GM12864 (cell line): ENCODE results near the gene SULF2.
"Not testable (repeated sequence)": the region's sequence is repeated elsewhere in the genome, so short reads cannot be mapped to it uniquely, and the experiment has no call there.

Experiments
- DNase-seq: peaks from one replicate; pipeline ENCODE4 v3.0.0-alpha.2; 2011; ENCODE audit warnings: low read depth
- H3K4me3 ChIP-seq: 2 replicates; pipeline ENCODE4 v1.5.1; 2011; ENCODE audit warnings: mild to moderate bottlenecking, low read depth, low read length, control low read depth
- TF ChIP-seq, protein P1 (sequence below): IDR thresholded peaks from 2 replicates; pipeline ENCODE4 v1.5.1; 2011; ENCODE audit warnings: low read depth, mild to moderate bottlenecking, moderate library complexity, low read length, control low read depth, inconsistent platforms; ENCODE audit errors: missing control alignments

SULF2 gene

DNA sequence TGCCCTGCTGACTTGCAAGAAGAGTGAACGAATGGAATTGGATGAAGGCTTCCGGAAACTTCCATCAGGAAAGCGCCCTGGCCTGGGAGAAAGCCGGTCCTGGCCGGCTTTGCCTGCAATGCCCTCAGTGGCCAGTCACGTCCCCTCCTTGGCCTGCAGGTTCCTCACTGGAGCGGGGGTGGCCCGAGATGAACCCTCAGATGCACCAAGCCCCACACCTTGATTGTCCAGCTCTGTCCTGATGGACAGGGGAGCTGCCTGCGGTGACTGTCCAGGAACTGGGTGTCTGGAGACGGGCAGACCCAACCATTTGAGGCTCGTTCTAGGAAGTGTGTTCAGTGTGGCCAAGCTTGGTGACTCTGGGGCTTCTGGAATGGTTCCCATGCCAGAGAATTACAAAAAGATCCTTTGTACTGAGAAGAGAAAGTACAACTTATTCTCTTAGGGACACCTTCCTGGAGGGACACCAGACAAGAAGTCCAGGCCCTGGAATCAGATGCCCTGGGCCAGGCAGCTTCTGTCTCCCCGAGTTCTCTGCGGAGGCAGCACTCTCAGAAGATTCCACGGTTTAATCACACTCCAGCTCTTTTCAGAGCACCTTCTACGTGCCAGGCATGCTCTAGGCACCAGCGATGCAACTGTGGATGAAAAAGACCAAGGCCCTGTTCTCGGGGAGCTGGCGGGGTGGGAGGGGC lies 17.1 kb upstream of the SULF2 start:
- TF ChIP-seq, protein P1, sequence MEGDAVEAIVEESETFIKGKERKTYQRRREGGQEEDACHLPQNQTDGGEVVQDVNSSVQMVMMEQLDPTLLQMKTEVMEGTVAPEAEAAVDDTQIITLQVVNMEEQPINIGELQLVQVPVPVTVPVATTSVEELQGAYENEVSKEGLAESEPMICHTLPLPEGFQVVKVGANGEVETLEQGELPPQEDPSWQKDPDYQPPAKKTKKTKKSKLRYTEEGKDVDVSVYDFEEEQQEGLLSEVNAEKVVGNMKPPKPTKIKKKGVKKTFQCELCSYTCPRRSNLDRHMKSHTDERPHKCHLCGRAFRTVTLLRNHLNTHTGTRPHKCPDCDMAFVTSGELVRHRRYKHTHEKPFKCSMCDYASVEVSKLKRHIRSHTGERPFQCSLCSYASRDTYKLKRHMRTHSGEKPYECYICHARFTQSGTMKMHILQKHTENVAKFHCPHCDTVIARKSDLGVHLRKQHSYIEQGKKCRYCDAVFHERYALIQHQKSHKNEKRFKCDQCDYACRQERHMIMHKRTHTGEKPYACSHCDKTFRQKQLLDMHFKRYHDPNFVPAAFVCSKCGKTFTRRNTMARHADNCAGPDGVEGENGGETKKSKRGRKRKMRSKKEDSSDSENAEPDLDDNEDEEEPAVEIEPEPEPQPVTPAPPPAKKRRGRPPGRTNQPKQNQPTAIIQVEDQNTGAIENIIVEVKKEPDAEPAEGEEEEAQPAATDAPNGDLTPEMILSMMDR: no peak
- no peak for DNase-seq
- no peak overlapping the region for H3K4me3 ChIP-seq

DNA sequence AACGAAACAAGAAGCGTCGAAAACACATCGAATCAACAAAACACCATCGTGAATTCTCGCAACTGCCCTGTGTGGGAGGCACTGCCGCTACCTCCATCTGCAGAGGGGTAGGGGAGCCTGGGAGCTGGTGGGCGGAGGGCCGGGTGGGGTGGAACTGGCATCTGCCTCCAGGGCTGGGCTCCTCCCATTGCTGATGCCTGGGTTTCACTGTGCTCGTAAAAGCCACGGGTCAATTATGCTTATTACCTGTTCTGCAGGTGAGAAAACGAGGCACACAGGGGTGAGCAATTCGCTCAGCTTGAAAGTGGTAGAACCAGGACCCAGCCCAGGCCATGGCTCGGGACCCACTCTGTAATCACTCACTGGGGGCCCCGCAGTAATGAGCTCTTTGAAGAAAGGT lies 16.5 kb upstream of the SULF2 start:
- TF ChIP-seq, protein P1: no peak
- DNase-seq: no peak
- H3K4me3 ChIP-seq: no peak overlapping the region

DNA sequence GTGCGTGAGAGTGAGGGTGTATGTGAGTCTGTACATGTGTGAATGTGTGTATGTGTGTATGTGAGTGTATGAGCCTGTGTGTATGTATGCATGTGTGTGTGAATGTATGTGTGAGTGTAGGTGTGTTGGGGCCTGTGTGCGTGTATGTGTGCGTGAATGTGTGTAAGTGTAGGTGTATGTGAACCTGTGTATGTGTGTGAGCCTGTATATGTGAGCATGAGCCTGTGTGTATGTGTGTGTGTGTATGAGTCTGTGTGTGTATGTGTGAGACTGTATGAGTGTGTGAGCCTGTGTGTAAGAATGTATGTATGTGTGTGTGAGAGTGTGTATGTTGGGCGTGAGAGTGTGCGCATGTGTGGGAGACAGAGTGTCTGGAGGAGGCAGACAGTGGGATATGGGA lies 15.8 kb upstream of the SULF2 start:
- DNase-seq: no peak
- TF ChIP-seq, protein P1: no peak
- H3K4me3 ChIP-seq: no peak overlapping the region

DNA sequence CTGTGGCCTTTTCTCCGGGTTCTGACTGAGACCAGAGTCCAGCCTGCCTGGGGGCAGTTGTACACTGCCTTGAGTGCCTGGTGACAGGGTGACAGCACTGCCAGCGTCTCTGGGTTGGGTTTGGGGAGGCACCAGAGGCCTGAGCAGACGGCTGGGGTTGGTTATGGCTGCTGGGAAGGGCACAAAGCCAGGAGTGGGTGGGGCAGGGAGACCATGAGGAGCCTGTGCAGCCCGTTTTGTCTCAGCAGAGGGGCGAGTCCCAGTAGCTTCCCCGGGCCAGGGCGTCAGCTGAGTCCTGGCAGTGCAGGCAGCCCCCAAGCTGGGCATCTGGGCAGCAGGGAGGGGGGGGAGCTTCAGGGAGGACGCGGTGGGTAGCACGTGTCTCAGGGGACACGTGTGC lies 15.3 kb upstream of the SULF2 start:
- DNase-seq: no peak
- TF ChIP-seq, protein P1: no peak
- no peak overlapping the region for H3K4me3 ChIP-seq

DNA sequence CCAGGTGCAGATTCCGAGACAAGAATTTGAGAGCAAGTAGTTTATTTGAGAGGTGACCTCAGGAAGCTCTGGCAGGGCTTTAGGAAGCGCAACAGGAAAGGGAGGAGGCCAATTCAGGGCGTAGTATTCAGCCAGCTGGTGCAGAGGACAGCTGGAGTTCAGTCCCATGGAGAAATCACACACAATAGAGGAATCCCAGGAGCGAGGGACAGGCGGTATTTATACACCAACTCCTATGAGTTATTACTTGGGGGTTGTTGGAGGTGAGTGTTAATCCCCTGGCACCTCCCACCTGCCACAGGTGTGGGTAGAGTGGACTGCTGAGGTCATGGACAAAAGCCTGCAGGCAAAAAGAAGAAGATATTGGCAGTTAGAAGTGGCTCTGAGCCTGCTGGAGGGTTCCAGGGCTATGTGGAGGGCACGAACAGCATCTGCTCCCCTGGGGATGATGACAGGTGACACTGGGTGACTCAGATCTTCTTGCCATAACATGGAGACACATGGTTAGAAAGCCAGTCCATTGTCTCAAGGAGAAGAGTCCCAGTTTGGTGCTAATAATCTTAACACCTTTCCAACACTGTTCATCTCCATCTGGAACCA lies 13.9 kb upstream of the SULF2 start:
- no peak overlapping the region for H3K4me3 ChIP-seq

DNA sequence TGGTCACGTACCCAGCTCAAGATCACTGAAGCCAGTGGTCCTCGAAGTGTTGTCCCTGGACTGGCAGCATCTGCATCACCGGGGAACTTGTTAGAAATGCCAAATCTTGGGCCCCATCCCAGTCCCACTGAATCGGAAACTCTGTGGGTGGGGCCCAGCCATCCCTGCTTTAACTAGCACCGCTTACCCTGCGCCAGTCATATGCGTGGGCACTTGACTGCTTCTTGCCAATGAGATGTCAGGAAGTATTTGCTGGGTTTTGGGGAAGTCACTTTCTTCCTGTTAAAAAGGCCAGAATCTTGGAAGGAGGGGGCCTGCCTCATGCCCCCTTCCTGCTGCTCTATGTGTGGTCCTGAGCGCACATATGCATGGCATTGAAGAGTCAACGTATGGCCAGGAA lies 11.7 kb upstream of the SULF2 start:
- DNase-seq: no peak
- TF ChIP-seq, protein P1: no peak
- H3K4me3 ChIP-seq: no peak overlapping the region

More for the DNA sequence above, 13.9 kb upstream of the SULF2 start:
- TF ChIP-seq, protein P1: no peak
- DNase-seq: no peak

DNA sequence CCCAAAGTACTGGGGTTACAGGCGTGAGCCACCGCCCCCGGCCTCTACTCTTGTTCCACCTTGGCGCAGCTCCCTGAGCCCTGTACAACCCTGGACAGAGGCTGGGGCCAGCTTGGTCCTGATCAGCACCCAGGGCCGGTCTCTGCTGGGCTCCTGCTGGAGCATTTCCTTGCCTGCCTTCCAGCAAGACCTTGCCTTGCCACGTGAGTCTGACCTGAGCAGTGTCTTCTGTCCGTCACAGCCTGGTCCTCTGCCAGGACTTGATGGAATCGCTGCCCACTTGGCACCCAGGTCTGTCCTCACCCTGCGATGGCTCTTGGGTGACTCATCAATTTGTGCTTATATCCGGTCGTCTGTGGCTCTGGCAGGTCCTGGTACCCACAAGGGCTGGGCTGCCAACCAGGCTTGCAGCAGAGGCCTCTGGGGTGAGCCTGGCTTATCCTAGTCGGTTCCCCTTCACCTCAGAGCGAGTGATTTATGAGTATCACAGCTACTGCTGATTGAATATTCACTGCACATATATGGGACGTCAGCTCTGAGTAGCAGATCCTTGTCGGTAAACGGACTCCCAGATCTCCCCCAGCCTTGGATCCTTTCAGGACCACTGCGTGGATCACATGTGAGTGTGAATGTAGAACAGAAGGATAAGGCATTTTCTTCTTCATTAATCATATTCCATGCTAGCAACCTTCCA lies 10.1 kb upstream of the SULF2 start:
- DNase-seq: no peak
- TF ChIP-seq, protein P1: no peak
- H3K4me3 ChIP-seq: no peak overlapping the region

DNA sequence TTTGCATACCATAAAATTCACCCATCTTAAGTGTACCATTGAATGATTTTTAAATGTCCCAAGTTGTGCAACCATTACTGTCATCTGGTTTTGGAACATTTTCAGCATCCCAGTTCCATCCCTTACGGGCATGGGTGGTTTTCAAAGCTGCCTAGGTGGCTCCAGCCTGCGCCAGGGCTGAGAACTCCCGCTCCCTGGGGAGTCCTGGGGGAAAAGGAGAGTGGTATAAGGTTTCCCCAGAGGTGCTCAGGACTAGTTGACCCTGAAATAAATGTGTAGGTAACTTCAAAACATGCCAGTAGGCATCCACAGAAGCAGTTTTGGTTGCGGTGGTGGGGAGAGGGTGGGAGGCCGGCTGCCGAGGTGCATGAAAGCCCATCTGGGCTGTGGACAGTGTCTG lies 9.0 kb upstream of the SULF2 start:
- H3K4me3 ChIP-seq, DNase-seq: not testable (repeated sequence)
